Measurements from ENCODE around the gene CHD1.

The CHD1 gene

GRCh38 chr5:98917433-98917832 lies 11.4 kb downstream of the CHD1 start:
- ChIA-PET CTCF (interaction anchor here (0.5 kb wide), 1 partner anchor 34 kb away, joined by 3 read pairs; no protein-coding TSS in a partner anchor), POLR2A (ENCODE audit: low non-redundant PET) (no interaction called here)

GRCh38 chr5:98916540-98916939 lies 12.3 kb downstream of the CHD1 start:
- POLR2A ChIA-PET (ENCODE audit: low non-redundant PET): no interaction called here
- peak; percentile 8 for DNase-seq (ENCODE audit: low spot score)
- CTCF ChIA-PET: interaction anchor here (0.6 kb wide), 1 partner anchor 28 kb away, joined by 3 read pairs; no protein-coding TSS in a partner anchor
- TF ChIP-seq CTCF (conservative IDR thresholded peaks at IDR 0.05; ENCODE audit: low read depth): no peak
- H3K27ac ChIP-seq: no peak overlapping the region

More at GRCh38 chr5:98917433-98917832, 11.4 kb downstream of the CHD1 start:
- no peak for DNase-seq (ENCODE audit: low spot score)
- no peak overlapping the region for H3K27ac ChIP-seq
- TF ChIP-seq CTCF (conservative IDR thresholded peaks at IDR 0.05; ENCODE audit: low read depth): no peak

GRCh38 chr5:98913911-98914310 lies 14.9 kb downstream of the CHD1 start:
- no peak for TF ChIP-seq CTCF (conservative IDR thresholded peaks at IDR 0.05; ENCODE audit: low read depth)
- ChIA-PET POLR2A (ENCODE audit: low non-redundant PET) (no interaction called here), CTCF (interaction anchor here (0.6 to 1.3 kb wide), 2 partner anchors 10 to 62 kb away, joined by 4 read pairs; no protein-coding TSS in a partner anchor)
- no peak overlapping the region for H3K27ac ChIP-seq
- DNase-seq (ENCODE audit: low spot score): no peak

- DNase-seq (ENCODE audit: low spot score): no peak
- TF ChIP-seq CTCF (conservative IDR thresholded peaks at IDR 0.05; ENCODE audit: low read depth): no peak
- ChIA-PET POLR2A (ENCODE audit: low non-redundant PET) (no interaction called here), CTCF (interaction anchor here (0.7 kb wide), 1 partner anchor 1794 kb away, joined by 3 read pairs; no protein-coding TSS in a partner anchor)
- H3K27ac ChIP-seq: no peak overlapping the region
These were observed 17.3 kb downstream of the CHD1 start for GRCh38 chr5:98911280-98912040.

- ChIA-PET POLR2A (ENCODE audit: low non-redundant PET) (no interaction called here), CTCF (interaction anchor here (0.6 to 1.4 kb wide), 2 partner anchors 16 to 123 kb away, joined by 4 to 6 read pairs; no protein-coding TSS in a partner anchor)
- H3K27ac ChIP-seq: no peak overlapping the region
- DNase-seq (ENCODE audit: low spot score): no peak
- TF ChIP-seq CTCF (conservative IDR thresholded peaks at IDR 0.05; ENCODE audit: low read depth): no peak
These were observed 19.4 kb downstream of the CHD1 start for GRCh38 chr5:98909363-98909762.

GRCh38 chr5:98907951-98908350 lies 20.9 kb downstream of the CHD1 start:
- no peak overlapping the region for H3K27ac ChIP-seq
- DNase-seq (ENCODE audit: low spot score): no peak
- no peak for TF ChIP-seq CTCF (conservative IDR thresholded peaks at IDR 0.05; ENCODE audit: low read depth)
- ChIA-PET POLR2A (ENCODE audit: low non-redundant PET) (no interaction called here), CTCF (interaction anchor here (0.6 to 1.4 kb wide), 3 partner anchors 125 to 187 kb away, joined by 3 to 6 read pairs (median 5); no protein-coding TSS in a partner anchor)

Measured in RWPE1 (cell line).